Osteocyte (in vitro differentiated cells): ENCODE measurements around the gene KIAA1755. TPM values are rescaled to one million over a fixed set of nuclear protein-coding genes. Genes with fewer than 3 reads are reported as not detected.

ENCODE experiments used
- DNase-seq: peaks from one replicate; pipeline ENCODE4 v3.0.0; 2021; ENCODE audit warnings: mixed read lengths; ENCODE audit not compliant: unreplicated experiment; ENCODE audit errors: extremely low spot score
- H3K27ac Mint-ChIP-seq: one replicate; pipeline ENCODE4 v1.8.0; 2021; ENCODE audit warnings: mild to moderate bottlenecking, mixed read lengths; ENCODE audit not compliant: unreplicated experiment
- H3K27me3 Mint-ChIP-seq: one replicate; pipeline ENCODE4 v1.8.0; 2021; ENCODE audit warnings: mixed read lengths; ENCODE audit not compliant: unreplicated experiment
- H3K36me3 Mint-ChIP-seq: one replicate; pipeline ENCODE4 v1.8.0; 2021; ENCODE audit warnings: mixed read lengths; ENCODE audit not compliant: unreplicated experiment
- H3K4me1 Mint-ChIP-seq: one replicate; pipeline ENCODE4 v1.8.0; 2021; ENCODE audit warnings: mixed read lengths; ENCODE audit not compliant: unreplicated experiment
- H3K4me3 Mint-ChIP-seq: one replicate; pipeline ENCODE4 v1.8.0; 2021; ENCODE audit warnings: mild to moderate bottlenecking, moderate library complexity, mixed read lengths; ENCODE audit not compliant: unreplicated experiment
- H3K9me3 Mint-ChIP-seq: one replicate; pipeline ENCODE4 v1.8.0; 2021; ENCODE audit warnings: mixed read lengths; ENCODE audit not compliant: unreplicated experiment
- total RNA-seq: library from RNA; stranded (reverse); gene quantifications from 2 replicates; pipeline ENCODE4 v1.2.1, GENCODE V29; 2021
- TF ChIP-seq, protein P1 (sequence below): fragments of 200-600 bp; sonication (generic); IDR thresholded peaks from 2 replicates; pipeline ENCODE4 v1.5.0; 2021; ENCODE audit warnings: antibody characterized with exemption, mild to moderate bottlenecking, moderate library complexity

Gene KIAA1755
- total RNA-seq, 1 donor from 2014 or later, result 50.2 TPM

- TF ChIP-seq, protein P1, sequence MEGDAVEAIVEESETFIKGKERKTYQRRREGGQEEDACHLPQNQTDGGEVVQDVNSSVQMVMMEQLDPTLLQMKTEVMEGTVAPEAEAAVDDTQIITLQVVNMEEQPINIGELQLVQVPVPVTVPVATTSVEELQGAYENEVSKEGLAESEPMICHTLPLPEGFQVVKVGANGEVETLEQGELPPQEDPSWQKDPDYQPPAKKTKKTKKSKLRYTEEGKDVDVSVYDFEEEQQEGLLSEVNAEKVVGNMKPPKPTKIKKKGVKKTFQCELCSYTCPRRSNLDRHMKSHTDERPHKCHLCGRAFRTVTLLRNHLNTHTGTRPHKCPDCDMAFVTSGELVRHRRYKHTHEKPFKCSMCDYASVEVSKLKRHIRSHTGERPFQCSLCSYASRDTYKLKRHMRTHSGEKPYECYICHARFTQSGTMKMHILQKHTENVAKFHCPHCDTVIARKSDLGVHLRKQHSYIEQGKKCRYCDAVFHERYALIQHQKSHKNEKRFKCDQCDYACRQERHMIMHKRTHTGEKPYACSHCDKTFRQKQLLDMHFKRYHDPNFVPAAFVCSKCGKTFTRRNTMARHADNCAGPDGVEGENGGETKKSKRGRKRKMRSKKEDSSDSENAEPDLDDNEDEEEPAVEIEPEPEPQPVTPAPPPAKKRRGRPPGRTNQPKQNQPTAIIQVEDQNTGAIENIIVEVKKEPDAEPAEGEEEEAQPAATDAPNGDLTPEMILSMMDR, result no peak
- Mint-ChIP-seq H3K4me1 (peaks cover 37% of the 10 kb centered on the region), H3K9me3 (no peaks in the 10 kb centered on the region), H3K27me3 (no peaks in the 10 kb centered on the region), H3K4me3 (no peak overlapping the region), H3K36me3 (peaks cover 3% of the 10 kb centered on the region), H3K27ac (no peak overlapping the region)
- no peak for DNase-seq
These were observed 35.3 kb upstream of the KIAA1755 start for GRCh38 chr20:38295811-38296210.

DNA sequence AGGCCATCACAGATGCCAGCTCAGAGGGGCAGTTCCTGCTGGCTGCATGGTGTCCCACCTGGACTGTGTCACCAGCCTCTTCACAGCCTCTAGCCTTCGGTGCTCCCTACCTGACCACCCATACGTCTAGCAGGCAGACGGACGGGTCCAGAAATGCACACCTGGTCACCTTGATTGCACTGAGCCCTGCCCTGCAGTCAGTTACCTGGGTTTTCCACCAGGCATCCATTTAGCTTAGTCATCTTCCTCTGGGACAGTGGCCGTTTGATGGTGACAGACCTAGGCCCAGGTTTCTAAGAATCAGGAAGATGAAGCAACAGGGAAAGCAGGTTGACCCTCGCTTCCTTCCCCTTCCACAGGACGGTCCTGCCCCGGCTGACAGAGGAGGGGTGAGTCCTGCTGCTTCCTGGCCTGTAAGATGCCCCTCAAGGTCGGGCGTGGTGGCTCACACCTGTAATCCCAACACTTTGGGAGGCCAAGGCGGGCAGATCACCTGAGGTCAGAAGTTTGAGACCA, 33.6 kb upstream of the KIAA1755 start:
- no peak overlapping the region for H3K4me3 Mint-ChIP-seq
- DNase-seq, result no peak

DNA sequence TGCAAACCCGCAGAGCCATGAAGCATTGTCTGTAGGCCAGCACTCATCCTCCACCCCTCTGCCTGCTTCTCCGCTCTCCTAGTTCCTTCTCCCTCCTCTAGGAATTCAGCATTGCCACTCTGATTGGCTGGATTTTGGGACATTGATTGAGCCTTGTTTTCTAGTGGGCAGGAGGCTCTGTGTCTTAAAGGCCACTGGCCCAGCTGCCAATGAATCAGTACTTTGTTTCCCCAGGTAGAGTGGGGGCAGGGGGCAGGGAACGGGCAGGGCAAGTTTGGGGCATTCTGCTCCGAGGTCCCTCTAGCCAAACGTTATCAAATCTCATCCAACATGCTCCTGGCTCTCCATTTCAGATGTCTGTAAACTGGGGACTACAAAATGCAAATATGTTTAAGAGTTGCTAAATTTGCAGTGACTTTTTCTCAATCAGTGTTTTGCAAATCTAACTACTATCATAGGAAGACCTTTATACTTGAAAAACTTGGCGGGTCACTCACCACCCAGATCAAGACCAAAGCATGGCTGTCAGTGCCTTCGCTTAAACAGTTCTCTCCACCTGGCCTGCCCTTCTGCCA, 33.0 kb upstream of the KIAA1755 start:
- TF ChIP-seq, protein P1, result no peak
- Mint-ChIP-seq H3K4me1 (peaks cover 43% of the 10 kb centered on the region), H3K4me3 (no peak overlapping the region), H3K27ac (no peak overlapping the region), H3K27me3 (no peaks in the 10 kb centered on the region), H3K36me3 (peaks cover 3% of the 10 kb centered on the region), H3K9me3 (no peaks in the 10 kb centered on the region)
- no peak for DNase-seq

More for the DNA sequence above, 33.6 kb upstream of the KIAA1755 start:
- peaks cover 3% of the 10 kb centered on the region for H3K36me3 Mint-ChIP-seq
- no peak overlapping the region for H3K27ac Mint-ChIP-seq
- no peaks in the 10 kb centered on the region for H3K27me3 Mint-ChIP-seq
- no peaks in the 10 kb centered on the region for H3K9me3 Mint-ChIP-seq
- TF ChIP-seq, protein P1, result no peak
- peaks cover 44% of the 10 kb centered on the region for H3K4me1 Mint-ChIP-seq

GRCh38 chr20:38291966-38292365, 31.4 kb upstream of the KIAA1755 start:
- TF ChIP-seq, protein P1, result no peak
- peaks cover 3% of the 10 kb centered on the region for H3K36me3 Mint-ChIP-seq
- DNase-seq, result no peak
- H3K4me1 Mint-ChIP-seq, result peaks cover 56% of the 10 kb centered on the region
- no peak overlapping the region for H3K4me3 Mint-ChIP-seq
- no peaks in the 10 kb centered on the region for H3K27me3 Mint-ChIP-seq
- H3K27ac Mint-ChIP-seq, result peak overlapping the region; percentile 76
- H3K9me3 Mint-ChIP-seq, result no peaks in the 10 kb centered on the region

- Mint-ChIP-seq H3K27ac (peak overlapping the region; percentile 76), H3K9me3 (no peaks in the 10 kb centered on the region), H3K36me3 (peaks cover 3% of the 10 kb centered on the region), H3K4me1 (peaks cover 60% of the 10 kb centered on the region), H3K27me3 (no peaks in the 10 kb centered on the region), H3K4me3 (peak overlapping the region; percentile 43)
- DNase-seq, result peak; percentile 88
- TF ChIP-seq, protein P1, result peak; percentile 73
These were observed 30.6 kb upstream of the KIAA1755 start for GRCh38 chr20:38290829-38291814.
